Hematopoietic multipotent progenitor cell (in vitro differentiated cells): Measurements from ENCODE around the gene NTNG1. TPM values are rescaled to one million over a fixed set of nuclear protein-coding genes. Genes with fewer than 3 reads are reported as not detected.
"Not testable (repeated sequence)": the region's sequence is repeated elsewhere in the genome, so short reads cannot be mapped to it uniquely, and the experiment has no call there.

ENCODE experiments used
- DNase-seq, 3 donors: peaks; one replicate each; pipeline ENCODE4 v3.0.0-alpha.2; 2011 to 2015; ENCODE audit warnings: low read depth in 2 of 3, low spot score in 2 of 3
- total RNA-seq: library from RNA; depleted of rRNA; stranded (reverse); fragments of >200 nt; gene quantifications from one replicate; pipeline ENCODE4 v1.2.3, GENCODE V29; 2012

NTNG1 gene
- total RNA-seq, 1 donor, result under 0.01 TPM

DNA sequence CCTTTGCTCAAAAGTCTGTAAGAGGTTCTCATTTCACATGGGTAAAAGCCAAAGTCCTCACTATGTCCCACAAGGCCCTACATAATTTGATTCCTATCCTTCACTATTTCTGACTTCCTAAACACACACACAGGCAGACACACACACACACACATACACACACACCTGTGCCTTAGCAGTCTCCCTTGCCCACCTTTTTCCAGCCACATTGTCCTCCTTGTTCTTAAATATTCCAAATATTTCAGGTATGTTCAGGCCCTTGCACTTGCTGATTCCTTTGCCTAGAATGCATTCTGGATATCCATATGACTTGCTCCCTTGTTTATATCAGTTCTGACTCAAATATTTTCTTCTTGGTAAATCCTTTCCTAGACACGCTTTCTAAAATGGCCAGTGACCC is 54.6 kb downstream of the NTNG1 start:
- DNase-seq, result no peak

DNA sequence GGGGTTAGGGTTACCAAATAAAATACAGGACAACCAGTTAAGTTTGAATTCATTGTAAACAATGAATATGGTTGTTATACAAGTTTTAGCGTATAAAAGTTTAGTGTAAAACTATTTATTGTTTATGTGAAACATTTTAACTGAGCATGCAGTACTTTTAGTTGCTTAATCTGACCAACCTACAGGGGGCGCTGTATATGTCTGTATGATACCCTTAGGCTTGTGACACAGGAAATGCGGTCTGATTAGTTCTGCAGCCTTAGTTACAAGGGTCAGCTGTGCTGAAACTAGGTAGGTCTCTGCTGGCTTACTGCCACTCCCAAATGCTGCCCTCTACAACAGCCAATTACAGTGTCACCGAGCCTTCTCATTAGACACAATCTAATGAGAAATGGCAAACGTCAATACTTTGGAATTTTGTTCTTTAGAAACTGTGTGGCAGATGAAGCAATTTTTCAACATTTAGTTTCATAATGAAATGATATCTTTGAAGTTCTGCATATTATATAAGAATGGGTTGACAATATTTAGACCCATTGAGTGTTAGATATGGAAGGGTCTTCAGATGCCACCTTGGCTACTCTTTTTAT is 56.2 kb downstream of the NTNG1 start:
- DNase-seq, result peak in 2 of 3 donors; percentile 15 to 39

DNA sequence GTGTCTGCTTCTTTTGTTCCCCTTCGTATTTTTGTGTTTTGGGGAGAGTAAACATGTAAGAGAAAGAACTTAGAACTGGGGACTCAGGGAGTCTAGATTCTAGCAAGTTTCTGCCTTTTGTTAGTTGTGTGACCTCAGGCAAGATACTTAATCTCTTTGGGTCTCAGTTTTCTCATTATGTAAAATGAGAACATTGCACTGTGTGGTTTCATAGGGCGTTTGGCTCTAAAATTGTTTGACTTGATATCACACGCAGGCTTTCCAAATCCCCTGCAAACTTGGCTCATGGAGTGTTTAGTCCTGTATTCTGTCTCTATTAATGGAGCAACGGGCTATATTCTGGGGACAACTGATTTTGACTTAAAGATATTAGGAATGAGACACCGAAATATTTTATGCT is 57.7 kb downstream of the NTNG1 start:
- no peak for DNase-seq

DNA sequence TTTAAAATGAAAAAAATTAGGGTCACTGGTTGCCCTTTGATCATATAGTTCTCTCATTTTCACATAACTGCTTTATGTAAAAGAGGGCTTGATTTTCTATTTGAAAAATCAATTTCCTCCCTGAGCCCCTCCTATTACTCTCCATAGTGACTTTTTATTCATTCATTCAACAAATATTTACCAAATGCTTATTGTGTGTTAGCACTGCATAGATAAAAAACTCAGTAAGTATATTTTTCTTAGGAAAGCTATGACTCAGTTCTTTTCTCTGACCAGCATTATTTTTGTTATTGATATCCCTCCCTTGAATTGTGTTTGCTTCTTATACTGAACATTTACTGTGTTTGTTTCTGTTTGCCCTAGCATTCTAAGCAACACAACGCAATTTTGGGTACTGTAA is 59.8 kb downstream of the NTNG1 start:
- no peak for DNase-seq

DNA sequence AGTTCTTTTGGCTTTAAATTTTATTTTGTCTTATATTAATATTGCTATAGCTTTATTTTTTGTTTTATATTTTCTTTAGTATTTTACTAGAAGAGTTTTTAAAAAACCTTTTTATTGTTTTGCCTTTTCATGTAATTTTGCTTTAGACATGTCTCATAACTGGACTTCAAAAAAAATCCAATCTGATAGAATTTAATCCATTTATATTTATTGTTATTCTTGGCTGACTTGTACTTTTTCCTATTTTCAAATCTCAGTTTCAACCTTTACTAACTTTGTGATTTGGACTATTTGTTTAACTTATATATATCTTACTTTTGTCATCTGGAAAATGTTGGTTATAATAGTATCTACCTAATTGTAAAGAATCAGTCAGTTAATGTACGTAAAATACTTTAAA is 61.2 kb downstream of the NTNG1 start:
- DNase-seq, result no peak

DNA sequence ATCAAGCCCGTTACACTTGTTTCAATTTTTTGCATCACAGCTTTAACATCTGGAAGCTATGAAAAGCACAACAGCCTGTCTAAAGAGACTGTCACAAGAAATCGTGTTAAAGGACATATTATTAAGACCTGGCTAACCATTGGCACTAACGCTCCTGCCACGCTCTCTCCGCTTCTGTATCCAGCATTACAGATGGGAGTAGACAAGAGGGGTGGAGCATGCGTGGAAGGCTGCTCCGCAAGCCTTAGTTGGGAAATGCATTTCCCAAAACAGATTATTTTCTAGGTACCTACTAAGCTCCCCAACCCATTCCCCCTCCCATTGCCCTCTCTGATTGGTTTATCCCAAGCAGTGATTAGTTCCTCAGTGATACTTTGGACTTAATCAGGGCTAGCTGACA is 72.4 kb downstream of the NTNG1 start:
- DNase-seq, result no peak

DNA sequence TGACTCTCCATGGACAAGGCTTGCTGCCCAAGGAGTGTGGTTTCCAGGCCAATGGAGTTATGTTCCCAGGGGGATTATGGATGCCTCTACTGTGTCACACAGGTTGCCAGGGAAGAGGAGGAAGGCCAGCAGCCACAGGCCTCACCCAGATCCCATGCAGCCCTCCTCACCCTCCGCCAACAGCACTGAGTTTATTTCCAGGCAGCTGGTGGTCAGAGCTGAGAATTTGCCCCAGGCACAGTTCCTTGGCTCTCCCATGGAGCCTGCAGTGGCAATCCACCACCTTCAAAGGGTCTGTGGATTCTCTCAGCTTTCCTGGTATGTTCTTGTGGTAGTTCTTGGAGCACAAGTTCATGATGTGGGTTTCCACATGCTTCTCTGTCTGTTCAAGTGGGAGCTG is 79.2 kb downstream of the NTNG1 start:
- DNase-seq, result no peak

DNA sequence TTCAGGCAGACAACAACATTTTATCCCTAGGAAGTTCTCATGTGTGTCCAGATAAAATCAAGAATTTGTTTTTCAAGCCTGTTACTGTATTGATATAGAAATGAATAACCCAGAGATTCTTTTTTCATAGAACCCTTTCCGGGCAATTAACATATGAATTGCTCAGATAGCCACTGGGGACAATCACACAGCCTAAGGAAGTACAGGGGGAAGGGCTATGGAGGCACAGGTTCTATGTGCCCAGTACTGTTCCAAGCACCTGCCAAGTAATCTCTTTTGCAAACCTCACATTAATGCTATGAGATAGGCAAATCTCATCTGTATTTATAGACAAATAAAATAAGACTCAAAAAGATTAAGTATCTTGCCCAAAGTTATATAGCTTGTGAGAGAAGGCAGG is 84.9 kb downstream of the NTNG1 start:
- DNase-seq, result no peak

DNA sequence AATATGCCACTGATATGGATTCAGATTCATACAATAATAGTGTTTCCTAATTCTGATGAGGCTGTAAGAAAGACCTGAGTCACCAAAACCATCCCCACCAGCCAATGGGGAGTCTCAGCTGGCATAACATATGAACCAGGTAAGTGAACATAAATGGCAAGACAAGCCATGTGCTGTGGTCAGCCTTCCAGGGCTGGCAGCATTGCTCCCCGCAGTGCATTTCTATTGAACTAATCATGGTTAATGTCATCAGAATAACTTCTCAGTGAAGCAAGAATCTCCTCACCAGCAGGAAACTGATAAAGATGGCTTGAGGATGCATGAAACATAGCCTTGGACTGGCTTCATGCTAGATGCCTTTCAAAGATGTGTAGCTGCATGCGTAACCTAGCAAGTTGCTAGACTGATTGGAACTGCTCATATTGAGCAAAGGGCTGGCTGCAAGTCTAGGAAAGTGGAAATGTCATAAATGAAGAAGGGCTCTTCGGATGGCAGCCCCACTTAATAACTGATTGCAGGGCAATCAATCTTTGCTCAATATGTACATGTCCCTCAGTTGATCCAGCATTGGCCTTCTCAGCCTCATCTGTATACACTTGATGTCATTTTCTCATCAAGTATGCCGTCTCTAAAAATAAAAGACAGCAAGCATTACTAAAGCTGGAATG is 88.0 kb downstream of the NTNG1 start:
- DNase-seq, result no peak

DNA sequence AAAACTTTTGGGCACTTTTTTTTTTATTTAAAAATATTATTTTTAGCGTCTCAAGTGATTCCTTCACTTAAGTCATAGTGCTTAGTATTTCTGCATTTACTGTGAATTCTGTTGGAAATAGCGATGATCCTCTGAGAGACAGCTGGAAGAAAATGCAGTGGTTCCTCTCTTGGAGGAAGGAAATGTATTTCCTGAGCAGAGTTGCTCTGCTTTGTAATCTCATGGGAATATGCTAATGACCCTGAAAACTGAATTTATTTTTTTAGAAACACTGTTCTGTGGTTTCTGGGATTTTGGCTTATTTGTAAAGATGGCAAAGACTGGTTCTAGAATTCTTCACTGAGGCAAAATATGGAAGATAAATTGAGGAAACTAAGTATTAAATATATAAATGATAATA is 88.9 kb downstream of the NTNG1 start:
- DNase-seq, result no peak

DNA sequence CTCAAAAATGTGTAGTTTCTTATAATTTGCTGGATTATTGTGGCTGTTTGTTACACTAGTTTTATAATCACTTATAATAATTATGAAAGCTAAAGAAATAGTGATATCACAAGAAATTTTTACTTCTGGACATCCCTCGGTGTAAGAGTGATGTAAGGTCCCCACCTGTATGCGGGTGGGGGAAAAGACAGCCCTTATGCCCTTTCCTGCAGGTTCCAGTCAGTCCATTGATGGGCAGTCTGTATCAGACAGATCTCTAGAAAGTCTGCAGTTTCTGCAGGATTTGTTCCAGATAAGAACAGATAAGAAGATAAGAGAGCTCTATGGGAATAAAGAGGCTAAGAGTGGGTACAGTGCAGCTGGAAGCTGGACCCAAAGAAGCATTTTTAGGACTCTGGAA is 89.3 kb downstream of the NTNG1 start:
- DNase-seq, result no peak

DNA sequence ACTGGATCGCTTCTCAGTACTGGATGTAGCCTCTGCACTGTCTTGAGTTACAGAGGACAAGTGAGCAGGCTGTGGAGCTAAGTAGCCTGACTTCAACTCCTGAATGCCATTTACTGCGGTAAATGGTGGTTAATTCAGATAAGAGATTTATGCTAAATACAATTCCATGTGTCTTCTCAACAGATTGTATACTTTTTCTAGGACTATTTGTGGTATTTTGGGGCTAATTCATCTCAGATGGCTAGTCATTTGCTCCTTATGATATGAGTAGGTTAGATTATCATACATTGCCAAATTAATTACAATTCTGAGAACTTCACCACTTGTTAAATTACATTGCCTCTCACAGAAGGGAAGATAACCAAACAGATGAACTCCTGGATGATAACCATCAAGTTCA is 90.5 kb downstream of the NTNG1 start:
- DNase-seq, result no peak

DNA sequence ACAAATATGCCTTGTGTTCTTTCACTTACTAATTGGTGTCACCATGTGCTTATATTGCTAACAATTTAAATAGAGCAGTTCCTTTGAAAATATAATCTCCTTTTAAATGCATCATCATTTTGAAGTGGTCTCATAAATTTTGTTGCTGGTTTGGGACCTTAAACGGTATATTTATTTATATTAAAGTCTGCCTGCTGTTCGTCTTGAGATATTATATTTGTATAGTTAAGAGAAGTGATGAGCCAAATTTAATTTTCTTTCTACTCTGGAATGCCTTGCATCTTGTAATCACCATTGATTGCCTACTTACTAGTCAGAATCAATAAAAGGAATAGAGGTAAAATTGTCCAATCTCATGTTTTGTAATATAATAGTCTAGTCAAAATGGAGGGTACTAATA is 91.6 kb downstream of the NTNG1 start:
- DNase-seq, result no peak

DNA sequence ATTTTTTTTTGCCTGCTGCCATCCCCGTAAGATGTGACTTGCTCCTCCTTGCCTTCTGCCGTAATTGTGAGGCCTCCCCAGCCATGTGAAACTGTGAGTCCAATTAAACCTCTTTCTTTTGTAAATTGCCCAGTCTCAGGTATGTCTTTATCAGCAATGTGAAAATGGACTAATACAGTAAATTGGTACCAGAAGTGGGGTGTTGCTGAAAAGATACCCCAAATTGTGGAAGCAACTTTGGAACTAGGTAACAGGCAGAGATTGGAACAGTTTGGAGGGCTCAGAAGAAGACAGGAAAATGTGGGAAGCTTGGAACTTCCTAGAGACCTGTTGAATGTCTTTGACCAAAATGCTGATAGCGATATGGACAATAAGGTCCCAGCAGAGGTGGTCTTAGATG is 95.9 kb downstream of the NTNG1 start:
- DNase-seq, result not testable (repeated sequence)

DNA sequence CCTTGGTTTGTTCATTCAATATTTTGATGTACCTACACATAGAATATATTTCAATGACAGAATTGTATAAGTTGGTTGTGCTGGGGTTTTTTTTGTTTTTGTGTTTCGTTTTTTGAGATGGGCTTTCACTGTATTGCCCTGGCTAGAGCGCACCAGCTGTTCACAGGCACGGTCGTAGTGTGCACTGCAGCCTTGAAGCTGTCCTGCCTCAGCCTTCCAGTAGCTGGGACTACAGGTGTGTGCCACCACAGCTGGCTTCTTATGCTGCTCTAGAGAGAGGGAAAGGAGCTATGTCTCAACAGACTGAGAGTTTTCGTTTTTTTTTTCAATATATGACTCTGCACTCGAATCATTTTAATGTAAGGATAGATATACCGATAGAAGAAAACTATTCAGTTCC is 102.6 kb downstream of the NTNG1 start:
- no peak for DNase-seq

DNA sequence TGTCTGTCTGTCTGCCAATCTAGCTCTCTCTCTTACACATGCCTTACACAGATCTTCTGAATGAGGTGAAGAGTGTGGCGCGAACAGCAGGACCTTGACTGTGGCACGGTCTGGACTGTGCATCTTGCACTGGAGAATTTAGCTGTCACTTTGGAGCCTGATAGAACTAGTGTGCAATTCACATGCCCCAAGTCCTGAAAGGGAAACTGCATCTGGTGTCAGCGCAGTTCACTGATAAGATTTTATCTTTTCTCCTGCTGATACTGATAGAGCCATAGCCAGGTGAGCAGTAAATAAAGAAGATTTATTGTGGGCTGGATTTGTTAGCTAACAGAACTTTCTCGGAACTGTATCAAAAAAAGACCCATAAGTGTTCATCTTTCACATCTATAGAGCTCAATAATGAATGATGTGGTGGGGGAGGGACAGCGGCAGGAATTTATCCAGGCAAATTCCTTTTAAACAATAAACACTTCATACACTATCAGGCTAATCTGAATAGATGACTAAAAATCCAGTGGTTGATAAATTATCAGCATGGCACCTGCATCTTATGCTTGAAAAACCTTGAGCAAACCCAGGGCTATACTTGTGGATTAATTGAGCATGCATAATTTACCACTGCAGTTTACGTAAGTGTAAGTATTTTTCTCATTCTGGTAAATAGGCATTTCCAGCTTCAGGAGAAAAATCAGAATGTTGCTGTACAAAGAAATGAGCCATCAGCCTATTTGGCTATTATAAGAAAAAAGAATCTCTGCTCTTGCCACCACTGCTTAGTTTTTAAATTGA is 104.1 kb downstream of the NTNG1 start:
- peak in 1 of 3 donors; percentile 1 for DNase-seq

DNA sequence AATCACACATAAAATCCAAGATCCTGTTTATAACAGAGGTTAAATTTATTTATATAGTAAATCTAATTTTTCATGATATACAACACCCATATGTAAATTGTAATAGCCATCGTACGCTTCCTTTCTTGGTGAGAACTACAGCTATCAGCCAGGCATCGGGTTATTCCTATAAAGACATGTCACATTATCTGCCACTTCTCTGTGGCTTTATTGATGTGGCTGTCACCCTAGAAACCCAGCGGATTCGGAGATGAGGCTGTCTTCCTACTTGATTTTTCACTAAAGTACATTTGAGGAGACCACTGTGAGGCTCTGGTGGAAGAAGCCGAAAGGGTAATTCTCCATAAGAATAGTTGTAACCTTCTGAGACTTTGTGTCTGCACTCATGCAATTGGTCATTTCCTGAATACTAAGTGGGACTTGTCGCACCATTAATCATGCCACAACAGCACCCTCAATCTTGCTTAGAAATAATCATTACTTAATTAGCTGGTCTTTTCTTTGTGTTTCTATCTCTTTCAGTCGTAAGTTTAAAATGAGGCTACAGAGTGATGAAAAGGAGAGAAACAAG is 106.0 kb downstream of the NTNG1 start:
- DNase-seq, result no peak

DNA sequence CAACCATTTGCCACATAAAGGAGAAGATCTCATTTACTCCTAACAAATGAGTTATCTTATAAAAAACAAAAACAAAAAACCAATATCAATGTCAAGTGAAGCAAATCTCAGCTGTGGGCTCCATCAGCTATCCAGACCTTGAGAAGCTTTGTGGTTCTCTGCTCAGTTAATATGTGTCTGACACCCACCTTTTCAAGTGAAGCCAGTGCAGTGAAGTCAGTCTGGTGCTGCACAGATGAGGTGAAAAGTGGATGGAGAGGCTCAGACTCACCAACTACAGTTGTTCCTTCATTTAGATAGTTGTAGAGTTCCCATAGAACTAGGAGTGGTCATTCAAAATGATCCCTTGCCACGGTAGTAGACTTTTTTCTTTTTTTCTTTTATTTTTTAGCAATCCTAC is 106.8 kb downstream of the NTNG1 start:
- no peak for DNase-seq

DNA sequence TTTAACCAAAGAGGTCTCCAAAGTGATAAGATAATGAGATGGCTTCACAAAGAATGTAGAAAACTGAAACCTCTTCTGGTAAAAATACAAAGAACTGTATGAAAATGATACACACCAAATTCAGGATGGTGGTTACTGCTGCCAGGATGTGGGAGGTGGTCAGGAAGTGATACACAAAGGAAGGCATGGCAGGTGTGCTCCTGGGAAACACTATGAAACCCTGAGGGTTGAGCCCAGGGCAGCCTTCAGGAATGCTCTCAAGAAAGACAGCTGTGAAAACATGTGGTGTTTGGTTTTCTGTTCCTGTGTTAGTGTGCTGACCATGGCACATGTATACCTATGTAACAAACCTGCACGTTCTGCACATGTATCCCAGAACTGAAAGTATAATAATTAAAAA is 109.3 kb downstream of the NTNG1 start:
- peak in 1 of 3 donors; percentile 3 for DNase-seq

DNA sequence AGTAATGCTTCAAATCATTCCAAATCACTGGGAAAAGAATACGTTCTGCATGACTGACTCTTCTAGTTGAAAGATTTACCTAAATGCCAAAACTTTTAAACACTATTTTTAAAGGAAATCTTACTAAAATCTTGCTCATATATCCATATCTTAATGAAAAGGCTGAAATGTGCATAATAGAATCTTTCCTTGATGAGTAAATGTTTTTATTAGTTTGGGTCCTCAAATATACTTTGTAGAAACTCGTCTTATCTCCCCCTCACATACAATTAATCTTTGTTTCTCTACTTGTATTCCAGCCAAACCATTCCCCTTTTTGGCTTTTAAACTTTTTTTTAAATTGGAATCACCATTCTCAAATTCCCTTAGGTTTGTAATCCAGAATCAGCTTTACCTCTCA is 110.2 kb downstream of the NTNG1 start:
- DNase-seq, result no peak

DNA sequence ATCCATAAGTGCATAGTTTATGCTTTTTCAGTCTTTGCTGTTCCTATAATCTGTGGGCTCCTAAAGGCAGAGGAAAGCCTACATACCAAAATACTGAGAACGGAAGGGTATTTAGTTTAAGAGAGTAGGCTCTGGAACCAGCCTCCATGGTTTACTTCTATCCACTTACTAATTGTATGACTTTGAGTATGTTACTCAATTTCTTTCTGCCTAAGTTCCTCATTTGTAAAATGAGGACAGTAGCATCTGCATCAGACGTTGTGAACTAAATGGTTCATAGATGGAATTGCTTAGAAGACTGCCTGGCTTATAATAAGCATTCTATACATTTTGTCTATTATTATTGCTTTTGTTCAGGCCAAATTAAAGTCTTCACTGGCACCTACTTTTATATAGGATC is 111.0 kb downstream of the NTNG1 start:
- DNase-seq, result no peak

DNA sequence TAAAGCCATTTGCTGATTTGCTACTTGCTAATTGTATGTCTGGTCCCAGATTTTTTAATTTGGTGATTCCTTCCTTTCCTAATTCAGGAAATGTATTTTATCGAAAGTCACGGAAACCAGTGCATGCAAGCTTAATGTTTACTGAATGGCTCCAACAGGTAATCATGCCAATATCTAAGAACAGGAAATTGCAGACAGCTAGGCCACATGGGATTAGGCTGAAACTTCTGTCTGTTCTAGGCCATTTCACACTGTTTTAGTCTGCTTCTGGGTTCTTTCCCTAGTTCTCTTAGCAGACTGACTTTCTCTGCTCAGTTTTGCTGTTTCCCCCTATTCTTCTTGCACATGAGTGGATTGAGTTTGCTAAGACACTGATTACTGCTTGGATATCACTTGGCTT is 111.4 kb downstream of the NTNG1 start:
- no peak for DNase-seq
